GM12873 (cell line): Measurements from ENCODE around the gene GPR176.

Experiments
- CTCF ChIP-seq: IDR thresholded peaks from 2 replicates; pipeline ENCODE4 v1.5.1; 2012; ENCODE audit warnings: low read depth, mild to moderate bottlenecking, moderate library complexity, low read length, control low read depth; ENCODE audit not compliant: insufficient read depth; ENCODE audit errors: missing control alignments

GPR176 gene

GRCh38 chr15:39830166-39830565 is 89.9 kb downstream of the GPR176 start:
- TF ChIP-seq CTCF: no peak

GRCh38 chr15:39828374-39828931 is 91.6 kb downstream of the GPR176 start:
- no peak for TF ChIP-seq CTCF

DNA sequence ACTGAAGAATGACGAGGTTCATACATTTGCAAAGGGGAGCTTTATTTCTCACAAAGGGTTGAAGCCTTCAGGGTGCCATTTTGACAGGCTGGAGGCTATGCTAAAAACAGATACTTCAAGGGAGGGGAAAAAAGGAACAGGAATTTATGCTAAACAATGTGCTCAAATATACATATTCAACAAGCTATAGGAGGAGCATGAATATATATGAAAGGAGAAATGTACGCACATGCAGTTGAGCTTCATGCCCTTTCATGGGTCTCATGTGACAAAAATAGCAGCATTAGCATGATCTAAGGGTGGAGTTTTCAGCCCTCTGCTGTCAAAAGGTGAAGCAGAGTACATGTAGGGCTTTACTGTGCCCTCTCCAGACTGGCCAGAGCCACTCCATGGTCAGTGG is 93.1 kb downstream of the GPR176 start:
- TF ChIP-seq CTCF: no peak

DNA sequence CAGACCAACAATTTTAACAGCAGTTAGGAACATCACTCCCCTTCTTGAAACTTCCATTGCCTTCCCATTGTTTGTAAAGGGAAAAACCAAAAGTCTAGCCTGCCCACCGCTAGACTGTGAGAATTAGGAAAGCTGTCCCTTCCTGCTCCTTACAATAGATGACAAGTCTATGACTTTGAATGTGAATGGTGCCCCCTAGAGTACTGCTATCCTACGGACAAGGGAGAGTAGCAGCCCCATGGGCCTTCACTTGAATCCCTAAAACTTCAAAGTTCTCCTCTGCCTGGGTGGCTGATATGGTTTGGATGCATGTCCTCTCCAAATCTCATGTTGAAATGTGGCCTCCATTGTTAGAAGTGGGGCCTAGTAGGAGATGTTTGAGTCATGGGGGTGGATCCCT is 96.4 kb downstream of the GPR176 start:
- TF ChIP-seq CTCF: no peak

GRCh38 chr15:39820050-39820602 is 99.9 kb downstream of the GPR176 start:
- TF ChIP-seq CTCF: no peak

DNA sequence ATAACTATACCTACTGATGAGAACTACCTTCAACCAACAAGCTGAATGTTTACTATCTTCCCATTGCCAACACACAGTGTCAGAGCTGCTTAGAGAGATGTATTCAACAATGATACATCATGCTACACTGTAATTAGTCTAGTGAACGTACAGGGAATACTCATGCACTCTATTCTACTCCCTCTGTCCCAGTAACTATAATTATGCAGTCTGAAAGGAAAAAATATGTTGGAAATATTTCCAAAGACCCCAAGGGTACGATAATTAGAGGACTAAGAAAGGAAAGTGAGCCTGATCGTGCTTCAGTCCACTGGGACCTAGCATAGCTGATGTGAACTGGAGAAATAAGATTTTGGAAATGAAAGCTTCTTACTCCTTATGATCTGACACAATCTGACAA is 100.5 kb downstream of the GPR176 start:
- TF ChIP-seq CTCF: no peak

DNA sequence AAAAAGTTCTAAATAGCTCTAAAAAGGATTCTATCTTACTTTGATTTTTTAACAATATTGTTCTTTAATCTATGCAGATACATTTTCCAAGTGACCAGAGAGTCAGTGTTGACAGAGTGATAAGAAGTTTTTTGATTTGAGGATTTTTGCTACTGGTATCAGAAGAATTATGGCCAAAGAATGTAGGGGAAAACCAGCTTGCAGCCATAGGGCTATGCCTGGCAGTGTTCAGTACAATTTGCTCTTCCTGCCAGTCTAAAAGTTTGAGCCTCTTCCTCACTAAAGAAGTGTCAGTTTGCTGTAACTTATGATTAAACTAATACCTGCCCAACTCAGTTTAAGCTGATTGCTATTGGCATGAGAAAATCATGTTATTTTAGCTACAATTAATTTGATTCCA is 102.2 kb downstream of the GPR176 start:
- no peak for TF ChIP-seq CTCF
